GM06990 (cell line): Measurements from ENCODE around the gene DTNB.
A peak's percentile ranks its signal among the peaks of the same experiment; 100 is the strongest.

ENCODE experiments used
- DNase-seq: peaks from one replicate; pipeline ENCODE4 v3.0.0-alpha.2; 2011; ENCODE audit not compliant: insufficient read length; ENCODE audit errors: extremely low read depth
- H3K27me3 ChIP-seq: replicated peaks from 2 replicates; pipeline ENCODE4 v1.6.0; 2011; ENCODE audit warnings: low read length; ENCODE audit not compliant: control insufficient read depth, insufficient read depth
- H3K36me3 ChIP-seq: 2 replicates; pipeline ENCODE4 v1.5.1; 2011; ENCODE audit warnings: low read length; ENCODE audit not compliant: control insufficient read depth, insufficient read depth
- H3K4me3 ChIP-seq: replicated peaks from 2 replicates; pipeline ENCODE4 v1.5.1; 2011; ENCODE audit warnings: low read depth, mild to moderate bottlenecking, control low read depth, low read length
- CTCF ChIP-seq: IDR thresholded peaks from 2 replicates; pipeline ENCODE4 v1.5.1; 2011; ENCODE audit warnings: low read length, control low read depth, mild to moderate bottlenecking, inconsistent platforms; ENCODE audit not compliant: insufficient read depth, poor library complexity, severe bottlenecking

DTNB gene

GRCh38 chr2:25700221-25700660 lies 26.9 kb upstream of the DTNB start:
- no peak overlapping the region for H3K4me3 ChIP-seq
- H3K27me3 ChIP-seq, result no peaks in the 10 kb centered on the region
- peak; percentile 76 for TF ChIP-seq CTCF
- H3K36me3 ChIP-seq, result no peaks in the 10 kb centered on the region
- no peak for DNase-seq

- H3K27me3 ChIP-seq, result no peaks in the 10 kb centered on the region
- no peak for DNase-seq
- no peak overlapping the region for H3K4me3 ChIP-seq
- no peak for TF ChIP-seq CTCF
- no peaks in the 10 kb centered on the region for H3K36me3 ChIP-seq
Measured at GRCh38 chr2:25699216-25699615, 25.8 kb upstream of the DTNB start.

- Histone ChIP-seq H3K4me3 (no peak overlapping the region), H3K27me3 (no peaks in the 10 kb centered on the region), H3K36me3 (no peaks in the 10 kb centered on the region)
- no peak for DNase-seq
- no peak for TF ChIP-seq CTCF
Measured at GRCh38 chr2:25698752-25699151, 25.4 kb upstream of the DTNB start.

GRCh38 chr2:25697559-25698341 lies 24.4 kb upstream of the DTNB start:
- H3K27me3 ChIP-seq, result no peaks in the 10 kb centered on the region
- H3K36me3 ChIP-seq, result no peaks in the 10 kb centered on the region
- TF ChIP-seq CTCF, result no peak
- DNase-seq, result no peak
- no peak overlapping the region for H3K4me3 ChIP-seq

- Histone ChIP-seq H3K36me3 (no peaks in the 10 kb centered on the region), H3K4me3 (no peak overlapping the region), H3K27me3 (no peaks in the 10 kb centered on the region)
- DNase-seq, result no peak
- no peak for TF ChIP-seq CTCF
Measured at GRCh38 chr2:25692737-25693445, 19.5 kb upstream of the DTNB start.
